Activated CD8-positive, alpha-beta memory T cell treated with anti-CD3 and anti-CD28 coated beads for 36 hours (primary cell): ENCODE data around the gene PTPRM. TPM values are rescaled to one million over a fixed set of nuclear protein-coding genes. Genes with fewer than 3 reads are reported as not detected.

Experiments
- CTCF ChIA-PET: fragments of 350-600 bp; sonication (Branson Sonifier 250); formaldehyde crosslinking; loops from one replicate; lab custom pipeline; 2021; ENCODE audit warnings: antibody characterized with exemption; lab: Charles Lee
- POLR2A ChIA-PET: fragments of 350-600 bp; sonication (Branson Sonifier 250); formaldehyde crosslinking; loops from one replicate; lab custom pipeline; 2021; ENCODE audit warnings: antibody characterized with exemption; lab: Charles Lee
- total RNA-seq, 2 experiments: library from RNA; stranded (reverse); gene quantifications; one replicate each; pipeline ENCODE4 v1.2.3, GENCODE V29; 2021

Gene PTPRM
- total RNA-seq, 2 experiments from 2014 or later, result 3.5 to 4.1 TPM

DNA sequence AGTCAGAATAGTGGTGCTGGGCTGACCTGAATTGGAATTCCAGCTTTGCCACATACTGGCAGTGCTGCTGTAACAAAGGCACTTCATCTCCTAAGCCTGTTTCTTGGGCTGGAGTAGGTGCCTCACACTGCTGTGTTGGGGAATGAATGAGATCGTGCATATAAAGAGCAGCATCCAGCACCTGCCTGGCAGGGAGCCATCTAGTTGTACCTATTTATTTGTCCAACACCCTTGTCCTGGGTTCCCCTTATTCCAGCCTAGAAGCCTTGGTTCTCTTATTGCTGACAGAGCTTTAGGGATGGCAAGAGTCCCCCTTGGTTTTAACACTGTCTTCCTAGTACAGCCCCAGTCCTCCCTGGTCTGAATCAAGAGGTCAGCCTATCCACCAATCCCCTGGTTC lies 766.8 kb downstream of the PTPRM start:
- CTCF ChIA-PET, result no interaction called here
- POLR2A ChIA-PET, result no interaction called here

DNA sequence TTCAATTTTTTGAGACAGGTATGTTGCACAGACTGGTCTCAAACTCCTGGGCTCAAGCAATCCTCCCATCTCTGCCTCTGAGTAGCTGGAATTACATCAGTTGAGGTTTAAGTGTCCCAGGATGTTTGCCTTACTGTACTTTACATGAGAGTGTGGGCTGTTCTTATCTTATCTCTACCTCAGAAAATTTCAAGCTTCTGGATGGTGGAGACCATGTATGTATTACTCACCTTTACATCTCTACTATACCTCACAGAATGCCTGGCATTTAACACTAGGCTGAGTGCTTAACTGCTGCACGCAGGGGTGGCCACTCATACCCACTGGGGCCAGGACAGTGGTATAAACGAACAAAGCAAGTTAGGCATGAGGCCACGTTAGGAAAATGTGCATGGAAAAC lies 770.1 kb downstream of the PTPRM start:
- POLR2A ChIA-PET, result no interaction called here
- CTCF ChIA-PET, result no interaction called here

DNA sequence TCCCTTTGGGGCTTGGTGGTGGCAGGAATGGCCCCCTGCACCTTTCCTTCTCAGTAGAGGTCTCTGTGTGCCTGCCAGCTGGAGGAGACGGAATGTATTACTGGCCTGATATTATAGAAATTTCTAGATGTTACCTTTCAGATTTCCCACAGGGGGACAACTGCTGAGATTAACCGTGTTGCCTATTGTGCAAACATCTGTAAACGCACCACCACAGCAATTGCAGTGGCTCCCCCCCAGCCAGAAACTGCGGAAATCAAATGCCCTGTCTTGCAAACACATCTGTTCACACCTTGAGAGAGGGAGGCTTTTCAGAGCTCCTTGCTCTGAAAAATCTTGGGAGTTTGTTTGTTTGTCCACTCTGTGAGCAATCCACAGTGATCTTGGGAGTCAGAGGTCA lies 772.1 kb downstream of the PTPRM start:
- CTCF ChIA-PET, result no interaction called here
- POLR2A ChIA-PET, result no interaction called here

DNA sequence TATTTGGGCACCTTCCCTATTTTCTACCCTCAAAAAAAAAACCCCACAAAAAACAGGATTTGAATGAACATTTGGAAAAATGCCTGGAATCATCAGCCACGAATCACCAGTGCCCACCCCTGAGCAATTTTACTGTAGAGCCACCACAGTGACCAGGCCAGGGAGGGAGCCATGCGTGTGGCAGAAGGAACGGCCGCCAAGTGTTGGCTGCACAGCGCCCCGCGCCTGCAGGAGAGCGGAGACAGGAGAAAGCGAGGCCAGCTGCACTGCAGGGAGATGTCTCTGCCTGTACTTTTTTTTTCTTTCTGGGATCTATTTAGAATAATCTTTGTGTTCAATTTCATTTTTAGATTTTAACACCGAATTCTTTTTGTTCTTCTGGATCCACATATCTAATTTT lies 772.8 kb downstream of the PTPRM start:
- ChIA-PET CTCF (no interaction called here), POLR2A (no interaction called here)

DNA sequence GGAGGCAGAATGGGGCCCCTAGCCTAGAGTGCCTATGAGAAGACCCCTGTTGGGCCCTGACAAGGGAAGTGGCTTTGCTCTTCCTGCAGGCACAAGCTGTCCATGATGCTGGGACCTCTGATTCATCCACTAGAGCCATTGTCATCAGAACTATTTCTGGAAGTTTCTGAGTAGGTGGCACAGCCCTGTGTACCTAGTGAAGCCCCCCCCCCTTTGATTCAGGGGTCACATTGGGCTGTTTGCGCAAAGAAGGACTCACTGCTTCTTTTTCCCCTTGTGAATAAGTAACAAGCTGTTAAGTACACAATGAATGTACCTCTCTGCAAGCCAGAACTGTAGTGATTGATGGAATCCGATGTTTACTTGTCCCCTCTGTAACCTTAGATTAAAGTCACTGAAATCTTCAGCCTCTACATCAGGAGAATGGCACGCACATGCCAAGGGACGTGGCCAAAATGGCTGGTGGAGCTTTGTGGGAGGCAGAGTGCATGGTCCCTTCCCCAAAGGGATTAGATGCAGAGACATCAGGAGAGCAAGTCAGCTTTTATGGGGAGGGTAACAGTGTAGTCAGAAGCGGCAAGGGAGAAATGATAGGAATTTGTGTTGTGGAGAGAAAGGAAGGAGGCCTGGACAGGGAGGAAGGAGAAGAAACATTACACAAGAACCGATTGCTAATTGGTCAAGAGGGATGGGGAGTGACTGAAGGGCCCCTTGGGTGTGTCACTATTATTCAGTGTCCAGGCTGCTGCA lies 774.5 kb downstream of the PTPRM start:
- ChIA-PET CTCF (no interaction called here), POLR2A (no interaction called here)

DNA sequence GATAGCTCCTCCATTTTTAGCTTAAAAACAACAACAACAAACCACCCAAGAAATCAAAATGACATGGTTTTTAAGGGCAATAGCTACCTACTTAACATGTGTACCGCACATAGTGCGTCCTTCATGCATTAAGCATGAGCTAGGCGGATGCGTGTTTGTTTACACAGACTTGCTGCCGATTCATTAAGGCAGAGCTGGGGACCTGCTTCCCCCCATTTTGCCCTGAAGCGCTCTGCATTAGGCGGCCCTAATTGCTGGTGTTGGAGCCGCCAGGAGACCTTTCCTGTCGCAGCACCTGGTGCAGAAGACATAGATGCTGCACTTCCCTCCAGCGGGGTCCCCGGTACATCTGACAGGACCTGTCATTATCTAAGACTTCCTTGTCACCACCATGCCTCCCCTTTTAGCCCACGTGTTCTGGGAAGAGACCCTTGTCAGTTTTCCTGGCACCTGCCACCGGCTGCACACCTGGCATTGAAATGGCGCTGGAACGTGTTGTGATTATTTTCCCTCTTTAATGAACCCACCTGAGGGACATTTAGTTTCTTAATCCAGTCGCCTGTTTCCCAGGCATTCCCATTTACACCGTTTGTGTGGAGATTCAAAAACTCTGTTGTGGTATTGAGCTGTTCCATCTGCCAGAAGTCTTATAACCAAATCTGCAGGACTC lies 781.1 kb downstream of the PTPRM start:
- POLR2A ChIA-PET, result no interaction called here
- CTCF ChIA-PET, result no interaction called here

DNA sequence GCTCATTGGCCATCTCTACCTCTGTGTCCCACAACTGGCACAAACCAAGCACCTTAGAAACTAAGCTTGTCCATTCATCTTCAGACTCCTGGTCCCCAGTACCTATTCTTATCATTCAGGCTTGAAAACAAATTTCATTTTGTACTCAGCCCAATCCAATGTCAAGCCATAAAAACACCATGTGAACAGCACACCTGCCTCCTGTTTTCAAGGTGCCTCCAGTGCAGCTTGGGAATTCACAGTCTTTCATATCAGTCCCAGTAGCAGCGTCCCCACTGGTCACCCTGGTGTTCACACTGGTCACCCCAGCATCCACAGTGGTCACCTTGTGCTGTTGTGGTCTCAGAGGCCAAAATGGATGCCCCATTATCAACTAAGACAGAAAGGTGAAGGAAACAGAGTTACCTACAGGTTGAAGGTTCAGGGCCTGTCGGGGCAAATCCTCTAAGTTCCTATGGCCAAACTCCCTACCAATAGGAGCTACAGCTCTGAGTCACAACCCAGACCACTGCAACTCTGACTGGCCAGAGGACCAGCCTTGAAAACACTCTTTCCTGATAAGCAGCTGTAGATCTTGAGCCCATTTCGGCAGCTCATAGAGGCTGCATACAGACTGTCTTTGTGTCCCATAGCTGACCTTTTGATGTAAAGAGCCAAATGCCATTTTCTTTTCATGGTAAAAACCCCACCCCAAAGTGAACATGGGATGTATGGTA lies 782.6 kb downstream of the PTPRM start:
- CTCF ChIA-PET, result no interaction called here
- POLR2A ChIA-PET, result no interaction called here

DNA sequence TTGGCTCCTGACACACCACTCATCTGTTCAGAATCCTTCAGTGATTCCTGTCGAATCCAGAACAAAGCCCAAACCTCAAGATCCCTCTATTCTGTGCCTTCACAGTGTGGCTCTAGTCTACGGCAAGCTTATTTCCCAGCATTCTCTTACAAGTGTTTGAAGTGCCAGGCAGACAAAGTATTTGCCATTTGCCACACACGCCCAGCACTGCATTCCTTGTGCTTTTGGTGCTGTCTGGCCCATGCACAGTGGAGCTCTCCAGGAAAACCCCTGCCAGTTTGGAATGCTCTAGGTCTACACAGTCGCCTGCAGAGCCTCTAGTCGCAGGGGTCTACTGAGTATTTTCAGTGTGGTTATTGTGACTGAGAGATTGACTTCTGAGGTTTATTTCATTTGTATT lies 783.5 kb downstream of the PTPRM start:
- CTCF ChIA-PET, result no interaction called here
- POLR2A ChIA-PET, result no interaction called here

DNA sequence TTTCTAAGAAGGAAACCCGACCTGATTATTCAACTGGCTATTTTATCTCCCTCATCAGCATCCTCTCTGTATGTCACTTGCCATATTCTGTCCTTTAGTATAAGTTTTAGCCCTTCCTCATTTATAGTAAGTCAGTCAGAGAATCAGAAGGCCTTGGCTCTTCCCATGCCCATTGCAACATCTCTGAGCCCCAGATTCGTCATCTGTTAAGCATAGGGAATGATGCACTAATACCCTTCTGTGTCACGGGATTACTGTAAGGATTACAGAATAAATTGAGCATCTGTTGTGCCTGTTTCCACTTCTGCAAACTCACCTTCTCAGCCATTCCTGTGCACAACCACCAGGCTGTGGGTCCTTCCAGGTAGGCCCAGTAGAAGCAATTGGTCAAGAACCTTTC lies 784.0 kb downstream of the PTPRM start:
- POLR2A ChIA-PET, result no interaction called here
- CTCF ChIA-PET, result no interaction called here

DNA sequence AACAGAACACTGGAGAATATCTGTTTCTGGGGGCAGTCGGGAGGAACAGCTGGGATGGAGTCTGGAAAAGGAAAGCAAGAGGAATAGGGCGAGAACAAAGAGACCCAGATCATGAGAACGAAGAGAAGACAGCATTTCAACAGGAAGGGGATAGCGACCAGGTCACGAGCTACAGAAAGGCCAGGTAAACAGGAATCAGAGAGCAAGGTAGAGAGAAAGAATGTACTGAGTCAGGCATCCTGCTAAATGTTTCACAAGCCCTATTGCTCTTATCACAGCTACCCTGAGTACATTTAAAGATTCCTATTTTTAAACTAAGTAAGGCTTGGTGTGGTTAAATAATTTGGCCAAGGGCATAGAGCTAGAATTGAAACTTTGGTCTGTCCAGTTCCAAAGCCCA lies 787.2 kb downstream of the PTPRM start:
- POLR2A ChIA-PET, result no interaction called here
- CTCF ChIA-PET, result no interaction called here

DNA sequence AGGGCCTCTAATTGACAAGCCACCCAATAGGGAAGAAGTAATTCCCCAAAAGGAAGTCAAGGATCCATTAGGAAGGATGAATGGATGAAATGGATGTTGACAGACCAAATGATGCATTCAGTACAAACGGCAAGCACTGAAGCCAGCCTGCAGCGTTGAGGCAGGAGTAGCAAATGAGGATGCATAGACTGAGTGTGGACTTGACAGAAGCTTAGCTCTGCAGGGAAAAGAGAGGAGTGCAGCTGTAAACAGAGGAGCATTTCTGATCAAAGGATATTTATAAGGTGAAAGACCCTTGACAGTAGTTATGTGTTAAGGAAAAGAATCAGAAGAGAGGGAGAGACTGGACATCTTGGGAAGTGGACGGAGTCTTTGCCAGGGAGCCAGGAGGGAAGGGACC lies 788.9 kb downstream of the PTPRM start:
- CTCF ChIA-PET, result no interaction called here
- POLR2A ChIA-PET, result no interaction called here

DNA sequence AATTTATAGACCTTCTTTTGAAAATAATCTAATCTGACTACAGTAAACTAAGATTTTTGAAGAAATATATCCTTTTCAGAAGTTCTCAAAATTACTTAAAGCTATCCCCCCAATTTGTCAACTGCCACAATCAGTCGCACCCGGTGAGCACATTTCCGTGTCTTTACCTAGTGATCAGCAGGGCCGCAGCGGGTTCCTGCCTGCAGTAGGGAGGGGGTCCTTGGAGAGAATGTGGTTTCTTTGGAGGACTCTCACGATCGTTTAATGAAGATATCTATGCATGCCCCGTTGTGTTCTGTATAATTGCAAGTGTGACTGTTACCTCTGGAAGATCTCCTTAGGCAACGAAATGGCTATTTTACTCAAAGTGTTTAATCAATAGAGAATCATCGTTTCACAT lies 790.2 kb downstream of the PTPRM start:
- ChIA-PET CTCF (no interaction called here), POLR2A (no interaction called here)

DNA sequence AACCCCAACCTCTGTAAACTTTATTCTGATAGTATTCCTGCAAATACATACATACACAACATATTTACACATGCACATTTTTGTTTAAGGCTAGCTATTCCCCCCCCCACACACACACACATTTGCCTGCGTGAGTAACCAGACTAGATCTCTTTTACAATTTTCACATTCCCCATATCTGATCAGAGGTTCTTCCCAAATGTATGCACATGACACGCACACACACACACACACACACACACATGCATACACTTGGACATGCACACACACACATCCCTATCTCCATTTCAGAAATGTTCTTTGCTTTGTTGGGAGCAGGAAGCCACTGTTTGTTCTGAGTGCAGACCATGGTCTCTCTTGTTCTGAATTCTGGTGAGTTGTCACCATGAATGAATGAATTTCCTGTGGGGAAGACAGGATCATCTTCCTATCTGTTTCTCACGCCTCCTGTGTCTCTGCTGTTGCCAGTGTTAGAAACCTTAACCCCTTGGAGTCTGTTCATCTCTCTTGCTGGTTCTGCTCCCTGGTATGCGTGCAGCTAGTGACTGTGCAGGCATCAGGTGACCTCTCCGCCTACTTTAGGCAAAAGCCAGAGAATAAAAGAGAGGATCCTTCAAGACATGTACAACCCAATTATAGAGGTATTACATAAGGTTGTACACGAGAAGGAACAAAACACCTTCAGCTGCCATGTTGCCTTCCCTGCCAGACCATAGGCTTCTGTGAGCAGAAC lies 791.1 kb downstream of the PTPRM start:
- POLR2A ChIA-PET, result no interaction called here
- CTCF ChIA-PET, result no interaction called here

DNA sequence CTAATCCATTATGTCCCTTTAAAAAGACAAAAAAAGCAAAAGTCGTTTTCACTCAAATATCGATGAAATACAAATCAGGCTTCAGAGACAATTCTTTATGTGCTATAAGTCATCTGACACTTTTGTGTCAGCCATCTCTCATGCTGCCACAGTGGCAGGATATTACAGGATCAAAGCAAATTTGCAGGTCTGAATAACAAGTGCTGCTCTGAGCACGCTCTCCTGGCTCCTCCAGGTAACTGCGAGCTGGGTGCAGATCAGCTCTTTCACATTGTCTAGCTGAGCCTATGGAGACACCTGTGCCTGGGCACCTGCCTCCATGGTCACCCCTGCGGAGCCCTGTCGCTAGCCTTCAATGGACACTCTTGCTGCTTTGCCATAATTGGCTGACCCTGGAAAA lies 792.0 kb downstream of the PTPRM start:
- CTCF ChIA-PET, result no interaction called here
- POLR2A ChIA-PET, result no interaction called here

DNA sequence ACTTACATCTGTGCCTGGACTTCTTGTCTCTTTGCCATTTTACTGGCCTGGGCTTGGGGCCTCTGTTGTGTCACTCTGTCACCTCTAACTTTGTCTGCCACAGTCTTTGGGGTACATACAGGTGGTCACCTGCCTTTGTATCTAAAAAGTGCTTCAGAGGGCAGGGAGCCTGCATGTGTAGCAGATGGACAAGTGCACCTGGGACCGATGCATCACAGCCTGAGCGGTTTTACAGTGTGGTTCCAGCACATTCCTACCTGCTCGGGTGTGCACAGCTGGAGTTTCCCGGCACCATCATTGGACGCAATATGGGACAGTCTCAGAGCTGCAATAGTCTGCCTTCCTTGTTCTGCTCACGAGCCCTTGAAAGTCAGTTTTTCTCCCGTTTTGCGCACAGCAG lies 792.4 kb downstream of the PTPRM start:
- CTCF ChIA-PET, result no interaction called here
- POLR2A ChIA-PET, result no interaction called here

DNA sequence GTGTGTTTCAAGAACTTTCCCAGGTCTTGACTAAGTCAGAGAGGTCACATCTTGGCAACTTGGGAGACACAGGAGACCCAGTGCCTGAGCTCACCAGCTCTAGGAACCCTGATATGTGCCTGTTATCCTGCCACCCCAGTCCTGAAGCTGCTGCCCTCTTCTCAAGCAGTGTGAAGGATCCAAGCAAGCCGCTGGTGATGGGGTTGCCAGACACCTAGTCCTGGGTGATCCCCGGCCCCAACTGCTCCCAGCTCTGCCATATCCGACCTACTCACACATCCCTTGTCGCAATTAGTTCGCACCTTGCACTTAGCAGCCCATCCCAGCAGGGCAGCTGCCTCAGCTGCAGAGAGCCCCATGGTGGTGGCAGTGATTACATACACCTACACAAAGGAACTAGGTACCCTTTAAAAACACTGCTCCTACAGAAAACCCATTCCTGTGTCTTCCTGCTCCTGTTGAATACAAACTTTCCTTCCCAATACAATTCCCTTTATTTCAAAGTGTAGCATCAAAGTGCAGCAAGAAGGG lies 794.9 kb downstream of the PTPRM start:
- POLR2A ChIA-PET, result no interaction called here
- CTCF ChIA-PET, result no interaction called here

DNA sequence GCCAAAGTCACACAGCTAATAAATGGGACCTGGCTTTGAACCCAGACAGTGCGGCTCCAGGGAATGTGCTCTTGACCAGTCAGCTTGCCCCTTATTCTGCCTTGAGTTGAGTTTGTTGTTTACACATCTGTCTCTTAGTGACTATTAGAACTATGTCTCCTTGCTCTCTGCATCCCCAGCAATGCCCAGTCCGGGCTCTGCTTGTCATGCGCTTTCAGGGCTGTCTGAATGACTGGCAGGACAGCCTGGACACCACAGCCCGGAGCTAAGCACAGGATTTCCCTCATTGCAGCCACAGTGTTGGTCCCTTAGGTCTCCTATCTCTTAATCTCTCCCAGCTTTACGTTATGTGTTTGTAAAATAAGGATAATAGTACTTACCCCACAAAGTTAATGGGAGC lies 795.7 kb downstream of the PTPRM start:
- CTCF ChIA-PET, result no interaction called here

DNA sequence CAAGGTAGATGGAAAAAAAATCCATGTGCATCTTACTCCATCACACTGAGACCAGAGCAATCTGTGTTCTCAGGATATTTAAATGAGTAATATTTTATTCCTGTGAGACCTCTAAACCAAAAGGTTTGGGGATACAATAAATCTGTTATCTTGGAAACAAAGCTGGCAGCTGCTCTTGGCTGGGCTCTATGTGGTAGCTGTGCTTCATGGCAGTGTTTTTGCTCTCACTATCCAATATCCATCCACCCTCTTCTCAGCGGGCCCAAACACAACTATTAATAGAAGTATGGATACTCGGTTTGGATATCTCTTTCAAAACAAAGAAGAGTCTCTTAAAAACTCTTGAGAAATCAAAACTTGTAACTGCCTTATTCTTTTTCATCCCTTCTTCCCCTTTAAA lies 797.3 kb downstream of the PTPRM start:
- ChIA-PET CTCF (no interaction called here), POLR2A (no interaction called here)

More for the DNA sequence above, 795.7 kb downstream of the PTPRM start:
- POLR2A ChIA-PET, result no interaction called here

DNA sequence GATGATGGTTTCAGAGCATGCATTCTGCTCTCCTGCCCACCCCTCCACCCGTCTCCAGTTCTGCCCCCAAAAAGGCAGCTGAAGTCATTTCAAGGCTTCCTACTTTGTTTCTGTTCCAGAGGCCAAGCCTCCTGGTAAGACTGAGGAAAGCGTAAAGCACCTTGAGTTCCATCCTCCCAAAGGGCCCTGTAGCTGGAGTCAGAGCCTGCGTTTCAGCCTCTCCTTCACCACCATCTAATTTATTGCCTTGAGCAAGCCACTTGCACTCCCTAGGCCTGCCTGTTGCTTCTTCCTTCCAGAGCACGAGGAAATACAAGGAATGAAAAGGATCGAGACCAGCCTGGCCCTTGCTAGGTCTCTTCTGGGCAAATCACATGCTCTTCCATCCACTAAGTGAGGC lies 797.9 kb downstream of the PTPRM start:
- CTCF ChIA-PET, result no interaction called here

DNA sequence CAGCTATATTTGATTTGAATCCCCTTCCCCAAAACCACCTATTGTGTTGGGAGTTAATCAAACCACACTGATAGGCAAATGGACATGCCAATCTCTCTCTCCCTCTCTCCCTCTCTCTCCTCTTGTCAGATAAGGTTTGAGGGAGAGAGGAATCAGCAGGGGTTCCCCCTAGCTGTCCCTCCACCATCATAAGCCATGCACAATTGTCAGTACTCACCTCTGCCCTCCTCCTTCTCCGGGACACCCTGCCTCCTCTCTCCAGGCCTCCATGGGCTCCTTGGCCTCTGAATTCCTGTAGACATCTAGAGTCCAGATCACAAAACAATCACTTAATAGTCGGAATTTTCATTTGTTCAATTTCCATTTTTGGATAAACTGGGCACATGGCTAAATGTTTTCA lies 798.4 kb downstream of the PTPRM start:
- CTCF ChIA-PET, result no interaction called here
- POLR2A ChIA-PET, result no interaction called here

More for the DNA sequence above, 797.9 kb downstream of the PTPRM start:
- POLR2A ChIA-PET, result no interaction called here
